ENCODE measurements around the gene CAMK1D.
A peak's percentile ranks its signal among the peaks of the same experiment; 100 is the strongest.

CAMK1D gene

GRCh38 chr10:12801214-12802087, 452.1 kb downstream of the CAMK1D start:
- no peak for DNase-seq

GRCh38 chr10:12803776-12804175, 454.4 kb downstream of the CAMK1D start:
- DNase-seq = no peak

- no peak for DNase-seq
Measured at GRCh38 chr10:12806228-12807095, 457.1 kb downstream of the CAMK1D start.

GRCh38 chr10:12807096-12807755, 457.9 kb downstream of the CAMK1D start:
- DNase-seq = no peak

- no peak for DNase-seq
Measured at GRCh38 chr10:12808014-12808613, 458.8 kb downstream of the CAMK1D start.

GRCh38 chr10:12810046-12810445, 460.7 kb downstream of the CAMK1D start:
- DNase-seq = peak; percentile 38

- DNase-seq = no peak
Measured at GRCh38 chr10:12811826-12812225, 462.5 kb downstream of the CAMK1D start.

- DNase-seq = no peak
Measured at GRCh38 chr10:12812571-12812970, 463.2 kb downstream of the CAMK1D start.

- DNase-seq = no peak
Measured at GRCh38 chr10:12814166-12814565, 464.8 kb downstream of the CAMK1D start.

- no peak for DNase-seq
Measured at GRCh38 chr10:12819071-12819470, 469.7 kb downstream of the CAMK1D start.

GRCh38 chr10:12819656-12820055, 470.3 kb downstream of the CAMK1D start:
- no peak for DNase-seq

- DNase-seq = no peak
Measured at GRCh38 chr10:12822126-12822892, 473.0 kb downstream of the CAMK1D start.

- DNase-seq = no peak
Measured at GRCh38 chr10:12822893-12823170, 473.5 kb downstream of the CAMK1D start.

GRCh38 chr10:12823328-12823727, 474.0 kb downstream of the CAMK1D start:
- no peak for DNase-seq

GRCh38 chr10:12825260-12825849, 476.0 kb downstream of the CAMK1D start:
- DNase-seq = no peak

- DNase-seq = no peak
Measured at GRCh38 chr10:12826800-12827372, 477.5 kb downstream of the CAMK1D start.

GRCh38 chr10:12828736-12829135, 479.4 kb downstream of the CAMK1D start:
- DNase-seq = no peak

- DNase-seq = no peak
Measured at GRCh38 chr10:12829831-12830390, 480.6 kb downstream of the CAMK1D start.

GRCh38 chr10:12832096-12832495, 482.7 kb downstream of the CAMK1D start:
- DNase-seq = no peak

- no peak for DNase-seq
Measured at GRCh38 chr10:12833451-12833850, 484.1 kb downstream of the CAMK1D start.

GRCh38 chr10:12834116-12834665, 484.8 kb downstream of the CAMK1D start:
- DNase-seq = no peak

Data from hematopoietic multipotent progenitor cell treated with erythropoietin and hydrocortisone succinate and interleukin-3 and kit ligand, for 4 days (in vitro differentiated cells).